A673 (cell line): ENCODE measurements around the gene PDZD8.

Experiments used
- EZH2 ChIP-seq: fragments of 200-600 bp; sonication (generic); IDR thresholded peaks from 2 replicates; pipeline ENCODE4 v1.6.1; 2017; ENCODE audit warnings: borderline replicate concordance, low read depth, mild to moderate bottlenecking, mixed read lengths, antibody characterized with exemption, low read length; ENCODE audit not compliant: poor library complexity, severe bottlenecking
- TF ChIP-seq, protein P1 (sequence below): fragments of 300-800, 200-600 bp; sonication (generic); conservative IDR thresholded peaks from 2 replicates; pipeline ENCODE4 v1.5.1; 2017; ENCODE audit warnings: low read depth, mild to moderate bottlenecking, antibody characterized with exemption, low read length, moderate library complexity, mixed read lengths

DNA sequence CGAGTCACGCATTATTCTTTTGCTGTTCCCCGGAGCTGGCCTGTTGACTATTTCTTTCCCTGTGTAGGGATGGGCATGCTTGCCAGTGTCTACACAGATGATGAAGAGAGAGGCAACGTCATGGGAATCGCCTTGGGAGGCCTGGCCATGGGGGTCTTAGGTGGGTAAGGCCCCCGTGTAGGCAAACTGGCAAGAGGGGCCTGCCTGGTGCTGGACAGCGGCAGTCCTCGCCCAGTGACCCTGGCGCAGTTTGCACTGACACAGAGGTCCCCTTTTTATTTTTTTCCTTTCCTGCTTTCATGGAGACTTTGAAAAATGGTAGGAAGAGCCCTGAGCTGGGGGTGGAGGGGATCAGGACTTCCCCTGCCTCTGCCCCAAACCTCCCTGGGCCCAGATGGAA lies 120.9 kb downstream of the PDZD8 start:
- no peak for TF ChIP-seq EZH2
- TF ChIP-seq, protein P1, sequence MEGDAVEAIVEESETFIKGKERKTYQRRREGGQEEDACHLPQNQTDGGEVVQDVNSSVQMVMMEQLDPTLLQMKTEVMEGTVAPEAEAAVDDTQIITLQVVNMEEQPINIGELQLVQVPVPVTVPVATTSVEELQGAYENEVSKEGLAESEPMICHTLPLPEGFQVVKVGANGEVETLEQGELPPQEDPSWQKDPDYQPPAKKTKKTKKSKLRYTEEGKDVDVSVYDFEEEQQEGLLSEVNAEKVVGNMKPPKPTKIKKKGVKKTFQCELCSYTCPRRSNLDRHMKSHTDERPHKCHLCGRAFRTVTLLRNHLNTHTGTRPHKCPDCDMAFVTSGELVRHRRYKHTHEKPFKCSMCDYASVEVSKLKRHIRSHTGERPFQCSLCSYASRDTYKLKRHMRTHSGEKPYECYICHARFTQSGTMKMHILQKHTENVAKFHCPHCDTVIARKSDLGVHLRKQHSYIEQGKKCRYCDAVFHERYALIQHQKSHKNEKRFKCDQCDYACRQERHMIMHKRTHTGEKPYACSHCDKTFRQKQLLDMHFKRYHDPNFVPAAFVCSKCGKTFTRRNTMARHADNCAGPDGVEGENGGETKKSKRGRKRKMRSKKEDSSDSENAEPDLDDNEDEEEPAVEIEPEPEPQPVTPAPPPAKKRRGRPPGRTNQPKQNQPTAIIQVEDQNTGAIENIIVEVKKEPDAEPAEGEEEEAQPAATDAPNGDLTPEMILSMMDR, result no peak
